Bone marrow (tissue), 2 donors: ENCODE data around the gene TRIM44.

ENCODE experiments used
- DNase-seq, 2 donors: peaks; one replicate each; lab custom pipeline; 2025; lab: John Stamatoyannopoulos, UW

The TRIM44 gene

DNA sequence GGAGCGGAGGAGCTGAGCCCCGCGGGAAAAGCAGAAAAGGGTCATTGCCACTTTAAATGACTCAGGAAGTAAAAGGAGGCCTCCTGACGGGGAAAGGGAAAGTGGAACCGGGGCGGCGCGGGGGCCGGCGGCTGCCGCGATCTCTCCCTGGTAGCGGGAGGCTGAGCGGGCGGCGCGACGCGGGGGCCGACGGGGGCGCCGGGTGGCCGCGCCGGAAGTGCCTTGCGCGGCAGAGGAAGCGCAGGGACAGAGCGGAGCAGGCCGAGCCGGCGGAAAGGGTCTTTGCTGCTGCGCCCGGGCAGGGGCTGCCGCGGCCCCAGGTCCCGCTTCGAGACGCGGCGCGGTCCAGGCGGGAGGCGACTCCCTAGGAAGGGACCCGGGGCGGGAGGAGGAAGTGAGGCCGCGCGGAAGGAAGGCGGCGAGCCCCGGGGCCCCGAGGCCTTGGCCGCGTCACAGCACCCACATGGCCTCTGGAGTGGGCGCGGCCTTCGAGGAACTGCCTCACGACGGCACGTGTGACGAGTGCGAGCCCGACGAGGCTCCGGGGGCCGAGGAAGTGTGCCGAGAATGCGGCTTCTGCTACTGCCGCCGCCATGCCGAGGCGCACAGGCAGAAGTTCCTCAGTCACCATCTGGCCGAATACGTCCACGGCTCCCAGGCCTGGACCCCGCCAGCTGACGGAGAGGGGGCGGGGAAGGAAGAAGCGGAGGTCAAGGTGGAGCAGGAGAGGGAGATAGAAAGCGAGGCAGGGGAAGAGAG lies at the start of gene TRIM44:
TRIM44 (plus strand) TSS at position 127 of the 759 bp plus-strand sequence; CDS start at position 464, 337 bp downstream.
- peak; percentile 71 to 86 for DNase-seq

GRCh38 chr11:35614939-35615569 lies 47.5 kb upstream of the TRIM44 start:
- DNase-seq = no peak

GRCh38 chr11:35615921-35616900 lies 46.4 kb upstream of the TRIM44 start:
- DNase-seq = peak in 1 of 2 donors; percentile 64

- no peak for DNase-seq
These were observed 45.3 kb upstream of the TRIM44 start for GRCh38 chr11:35617316-35617686.

DNA sequence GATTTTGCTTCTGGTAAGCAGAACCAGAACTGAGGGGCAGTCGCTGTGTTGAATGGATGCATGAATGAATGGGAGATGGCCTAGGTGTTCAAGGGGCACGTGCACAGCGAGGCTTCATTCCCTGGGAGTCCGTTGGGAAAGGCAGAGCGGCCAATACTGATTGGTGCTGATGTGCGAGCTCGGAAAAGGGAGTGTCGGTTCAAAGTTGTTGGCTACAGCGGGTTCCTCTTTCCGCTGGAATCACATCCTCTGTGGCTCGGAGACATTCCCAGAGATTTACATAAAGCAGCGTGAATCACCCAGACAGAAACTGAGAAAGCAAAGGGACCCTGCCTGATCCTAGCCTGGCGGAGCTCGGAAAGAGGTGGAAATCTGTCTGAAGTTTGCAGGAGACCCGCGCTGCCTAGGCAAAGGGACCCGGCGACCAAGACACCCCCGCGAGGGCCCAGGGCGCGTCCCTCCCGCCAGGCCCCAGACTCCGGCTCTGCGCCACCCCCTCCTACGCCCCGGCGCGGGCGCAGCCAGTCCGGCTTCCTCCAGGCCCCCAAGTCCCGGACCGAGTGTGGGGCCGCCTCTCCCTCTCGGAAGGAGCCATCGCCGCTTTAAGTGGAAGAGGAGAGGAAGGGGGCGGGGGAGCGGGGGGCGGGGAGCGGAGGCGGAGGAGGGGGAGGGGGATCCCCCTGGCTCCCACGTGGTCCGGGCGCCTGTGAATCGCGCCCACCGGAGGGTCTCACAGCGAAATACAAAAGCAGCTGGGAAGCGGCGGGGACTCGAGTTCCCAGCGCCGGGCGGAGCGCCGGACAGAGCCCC lies 44.7 kb upstream of the TRIM44 start, which contains the start of gene FJX1:
FJX1 (plus strand) TSS at position 774 of the 810 bp plus-strand sequence. CDS start 177 bp downstream, outside the sequence.
- DNase-seq = peak in 1 of 2 donors; percentile 27

DNA sequence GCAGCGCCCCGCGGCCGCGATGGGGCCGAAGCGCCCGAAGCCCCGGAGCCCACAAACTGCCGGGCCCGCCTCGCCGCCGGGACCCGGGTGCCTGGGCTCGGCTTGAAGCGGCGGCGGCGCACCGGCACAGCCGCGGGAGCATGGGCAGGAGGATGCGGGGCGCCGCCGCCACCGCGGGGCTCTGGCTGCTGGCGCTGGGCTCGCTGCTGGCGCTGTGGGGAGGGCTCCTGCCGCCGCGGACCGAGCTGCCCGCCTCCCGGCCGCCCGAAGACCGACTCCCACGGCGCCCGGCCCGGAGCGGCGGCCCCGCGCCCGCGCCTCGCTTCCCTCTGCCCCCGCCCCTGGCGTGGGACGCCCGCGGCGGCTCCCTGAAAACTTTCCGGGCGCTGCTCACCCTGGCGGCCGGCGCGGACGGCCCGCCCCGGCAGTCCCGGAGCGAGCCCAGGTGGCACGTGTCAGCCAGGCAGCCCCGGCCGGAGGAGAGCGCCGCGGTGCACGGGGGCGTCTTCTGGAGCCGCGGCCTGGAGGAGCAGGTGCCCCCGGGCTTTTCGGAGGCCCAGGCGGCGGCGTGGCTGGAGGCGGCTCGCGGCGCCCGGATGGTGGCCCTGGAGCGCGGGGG lies 44.0 kb upstream of the TRIM44 start:
- DNase-seq = no peak

DNA sequence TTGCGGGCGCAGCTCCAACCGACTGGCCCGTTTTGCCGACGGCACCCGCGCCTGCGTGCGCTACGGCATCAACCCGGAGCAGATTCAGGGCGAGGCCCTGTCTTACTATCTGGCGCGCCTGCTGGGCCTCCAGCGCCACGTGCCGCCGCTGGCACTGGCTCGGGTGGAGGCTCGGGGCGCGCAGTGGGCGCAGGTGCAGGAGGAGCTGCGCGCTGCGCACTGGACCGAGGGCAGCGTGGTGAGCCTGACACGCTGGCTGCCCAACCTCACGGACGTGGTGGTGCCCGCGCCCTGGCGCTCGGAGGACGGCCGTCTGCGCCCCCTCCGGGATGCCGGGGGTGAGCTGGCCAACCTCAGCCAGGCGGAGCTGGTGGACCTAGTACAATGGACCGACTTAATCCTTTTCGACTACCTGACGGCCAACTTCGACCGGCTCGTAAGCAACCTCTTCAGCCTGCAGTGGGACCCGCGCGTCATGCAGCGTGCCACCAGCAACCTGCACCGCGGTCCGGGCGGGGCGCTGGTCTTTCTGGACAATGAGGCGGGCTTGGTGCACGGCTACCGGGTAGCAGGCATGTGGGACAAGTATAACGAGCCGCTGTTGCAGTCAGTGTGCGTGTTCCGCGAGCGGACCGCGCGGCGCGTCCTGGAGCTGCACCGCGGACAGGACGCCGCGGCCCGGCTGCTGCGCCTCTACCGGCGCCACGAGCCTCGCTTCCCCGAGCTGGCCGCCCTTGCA lies 43.3 kb upstream of the TRIM44 start:
- peak in 1 of 2 donors; percentile 40 for DNase-seq

DNA sequence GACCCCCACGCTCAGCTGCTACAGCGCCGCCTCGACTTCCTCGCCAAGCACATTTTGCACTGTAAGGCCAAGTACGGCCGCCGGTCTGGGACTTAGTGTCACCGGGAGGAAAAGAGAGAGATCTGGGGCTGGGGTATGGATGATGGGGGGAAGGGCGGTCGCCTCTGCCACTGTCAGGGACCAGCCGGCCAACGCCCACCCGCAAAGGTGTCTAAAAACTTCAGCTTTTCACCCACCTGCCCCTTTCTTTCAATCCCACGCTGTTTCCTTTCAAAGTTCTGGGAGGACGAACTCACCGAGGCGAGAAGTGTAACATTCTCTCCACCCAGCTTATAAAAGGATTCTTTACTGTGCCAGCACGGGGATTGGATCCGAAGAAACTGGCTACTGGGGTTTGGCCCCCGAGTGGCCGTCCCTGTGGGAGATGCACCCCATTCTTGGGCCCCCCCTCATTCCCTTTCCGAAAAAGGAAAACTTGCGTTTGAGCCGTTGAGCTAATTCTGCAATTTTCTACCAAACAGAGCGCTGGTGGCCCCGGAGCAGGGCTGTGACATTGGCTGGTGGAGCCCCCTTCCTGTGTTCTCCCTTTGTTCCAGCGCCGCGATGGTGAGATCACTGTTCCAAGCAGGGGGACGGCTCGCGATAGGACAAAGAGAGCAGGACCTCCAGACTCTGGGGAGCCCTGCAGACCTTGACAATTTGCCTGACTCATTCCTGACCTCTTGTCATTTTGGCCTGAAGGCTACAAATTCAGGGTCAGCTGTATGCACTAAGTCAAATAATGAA lies 42.5 kb upstream of the TRIM44 start:
- no peak for DNase-seq

DNA sequence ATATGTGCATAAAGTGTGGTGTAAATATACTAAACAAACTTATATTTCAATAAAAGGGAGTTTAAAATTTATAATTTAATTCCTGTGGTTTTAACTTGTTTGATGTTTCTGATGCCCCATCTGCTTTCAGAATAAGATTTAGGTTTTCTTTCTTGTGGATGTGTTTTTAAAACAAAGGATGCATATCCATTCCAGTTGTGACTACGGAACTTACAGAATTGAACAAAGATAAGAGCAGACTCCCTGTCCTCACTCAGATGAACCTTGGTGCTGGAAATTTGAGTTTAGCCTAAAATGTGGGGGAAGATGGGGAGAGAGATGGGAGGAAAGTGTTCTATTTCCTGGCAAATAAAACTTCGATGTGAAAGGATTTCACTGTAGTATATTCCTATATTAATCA lies 41.8 kb upstream of the TRIM44 start:
- DNase-seq = no peak

GRCh38 chr11:35621620-35622019 lies 41.0 kb upstream of the TRIM44 start:
- no peak for DNase-seq

- DNase-seq = no peak
These were observed 40.5 kb upstream of the TRIM44 start for GRCh38 chr11:35622070-35622469.

DNA sequence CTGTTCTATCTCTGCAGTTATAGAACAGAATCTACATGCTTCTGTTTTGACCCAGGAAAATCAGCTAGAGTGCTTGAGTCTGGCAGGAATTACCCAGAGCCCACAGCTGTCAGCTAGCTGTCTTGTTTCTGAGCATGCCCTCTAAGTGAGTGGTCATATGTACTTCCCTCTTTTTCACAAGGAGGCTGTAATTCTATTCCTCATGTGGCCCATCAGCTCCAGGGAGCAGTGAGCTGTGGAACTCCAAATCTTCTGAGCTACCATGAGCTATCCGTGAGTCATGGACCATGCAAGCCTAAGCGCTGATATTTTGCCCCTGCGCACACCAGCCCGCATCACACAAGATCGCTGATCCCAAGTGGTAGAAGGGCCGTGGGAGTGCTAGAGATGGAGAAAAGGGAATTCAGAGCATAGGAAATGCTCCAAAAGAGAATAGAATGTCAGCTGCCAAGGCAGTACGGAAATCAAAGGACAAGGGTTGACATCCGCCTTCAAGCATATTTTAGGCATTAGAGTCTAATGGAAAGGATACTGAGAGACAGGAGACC lies 38.9 kb upstream of the TRIM44 start:
- DNase-seq = no peak

- no peak for DNase-seq
These were observed 38.3 kb upstream of the TRIM44 start for GRCh38 chr11:35624316-35624715.

GRCh38 chr11:35624781-35625180 lies 37.8 kb upstream of the TRIM44 start:
- DNase-seq = no peak

DNA sequence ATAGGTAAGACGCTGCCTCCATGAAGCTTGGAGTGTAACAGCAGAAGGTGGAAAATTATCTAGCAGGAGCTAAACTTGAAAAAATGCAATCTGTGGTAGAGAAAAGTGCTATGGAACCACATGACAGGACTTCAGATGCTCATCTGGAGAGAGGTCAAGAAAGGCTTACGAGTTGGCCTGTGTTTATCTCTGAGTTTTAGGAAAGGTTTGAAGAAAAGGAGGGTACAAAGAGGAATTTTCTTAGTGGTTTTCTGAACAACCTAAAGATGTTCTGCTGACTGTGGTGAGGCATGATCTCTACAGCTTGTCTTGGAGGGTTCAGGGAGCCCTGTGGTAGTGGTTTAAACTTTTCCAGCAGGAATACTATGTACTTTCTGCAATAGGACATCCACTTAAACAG lies 36.1 kb upstream of the TRIM44 start:
- DNase-seq = no peak

- no peak for DNase-seq
These were observed 33.1 kb upstream of the TRIM44 start for GRCh38 chr11:35629511-35629910.

DNA sequence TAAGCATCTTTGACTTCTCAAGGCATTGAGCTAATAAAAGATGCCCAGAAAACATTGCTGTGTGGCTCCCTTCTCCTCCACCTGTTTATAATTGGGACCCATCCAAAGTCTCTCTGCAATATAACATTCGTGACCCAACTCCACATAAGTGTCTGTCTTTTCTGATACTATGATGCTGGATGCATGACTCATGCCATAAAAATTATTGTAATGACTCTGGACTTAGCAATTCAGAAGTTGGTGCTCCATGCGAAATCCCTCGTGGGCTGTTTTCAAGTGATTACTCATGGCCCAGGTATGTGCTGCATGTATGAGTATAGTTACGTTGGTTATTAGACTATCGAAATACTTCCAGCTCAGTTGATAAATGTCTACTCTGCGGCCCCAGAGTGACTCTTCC lies 32.7 kb upstream of the TRIM44 start:
- no peak for DNase-seq

DNA sequence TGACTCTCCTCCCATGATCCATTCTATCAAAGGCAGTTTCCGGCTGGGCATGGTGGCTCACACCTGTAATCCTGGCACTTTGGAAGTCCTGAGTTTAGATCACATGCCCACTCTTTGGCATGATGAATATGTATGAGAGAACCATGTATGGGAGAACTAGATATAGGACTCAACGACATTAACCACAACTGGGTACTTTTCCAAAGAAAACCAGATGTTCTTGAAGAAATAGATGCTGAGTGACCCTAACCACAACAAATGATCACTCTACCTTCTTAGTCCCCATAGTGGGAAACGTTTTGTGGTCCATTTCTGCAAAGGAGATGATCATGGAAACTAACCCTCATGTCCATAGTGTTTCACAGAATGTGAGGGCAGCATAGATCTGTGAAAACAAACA lies 30.7 kb upstream of the TRIM44 start:
- no peak for DNase-seq

- DNase-seq = no peak
These were observed 30.3 kb upstream of the TRIM44 start for GRCh38 chr11:35632301-35632700.
